GM12878 (cell line): Measurements from ENCODE around the gene TK2. TPM values are rescaled to one million over a fixed set of nuclear protein-coding genes. Genes with fewer than 3 reads are reported as not detected.

Experiments used
- CREB1 ChIP-seq: IDR thresholded peaks from 2 replicates; pipeline ENCODE4 v1.6.1; 2012; ENCODE audit warnings: low read depth, mild to moderate bottlenecking, inconsistent platforms
- CREM ChIP-seq: IDR thresholded peaks from 2 replicates; pipeline ENCODE4 v1.6.1; 2014; ENCODE audit warnings: antibody characterized with exemption, low read depth
- CUX1 ChIP-seq: IDR thresholded peaks from 2 replicates; pipeline ENCODE4 v1.6.1; 2012; ENCODE audit warnings: improper control_type of control experiment, low read depth, low read length; ENCODE audit not compliant: insufficient replicate concordance
- DPF2 ChIP-seq: fragments of 450-650 bp; IDR thresholded peaks from 2 replicates; pipeline ENCODE4 v1.6.1; 2017; ENCODE audit warnings: mild to moderate bottlenecking
- E2F4 ChIP-seq: IDR thresholded peaks from 2 replicates; pipeline ENCODE4 v1.6.1; 2012; ENCODE audit warnings: low read depth, low read length, improper control_type of control experiment
- E2F8 ChIP-seq: fragments of 450-650 bp; IDR thresholded peaks from 2 replicates; pipeline ENCODE4 v1.6.1; 2018; ENCODE audit warnings: mild to moderate bottlenecking, low read depth, moderate library complexity; ENCODE audit not compliant: partially characterized antibody
- ESRRA ChIP-seq: IDR thresholded peaks from 2 replicates; pipeline ENCODE4 v1.6.1; 2012; ENCODE audit warnings: mild to moderate bottlenecking, low read length, improper control_type of control experiment
- IRF3 ChIP-seq: fragments of 450-650 bp; IDR thresholded peaks from 2 replicates; pipeline ENCODE4 v1.6.1; 2014; ENCODE audit warnings: mild to moderate bottlenecking
- KLF5 ChIP-seq: fragments of 450-650 bp; IDR thresholded peaks from 2 replicates; pipeline ENCODE4 v1.6.1; 2014; ENCODE audit warnings: mild to moderate bottlenecking; ENCODE audit not compliant: partially characterized antibody
- NFIC ChIP-seq: IDR thresholded peaks from 2 replicates; pipeline ENCODE4 v1.6.1; 2012; ENCODE audit warnings: low read depth, mild to moderate bottlenecking, inconsistent platforms, low read length, moderate library complexity
- NR2C1 ChIP-seq: fragments of 450-650 bp; IDR thresholded peaks from 2 replicates; pipeline ENCODE4 v1.6.1; 2017; ENCODE audit warnings: antibody characterized with exemption, mild to moderate bottlenecking, moderate library complexity
- RB1 ChIP-seq: fragments of 450-650 bp; formaldehyde crosslinking; IDR thresholded peaks from 2 replicates; pipeline ENCODE4 v1.6.1; 2017; ENCODE audit warnings: mild to moderate bottlenecking, borderline replicate concordance
- RBBP5 ChIP-seq: fragments of 200-600 bp; sonication (generic); conservative IDR thresholded peaks from 2 replicates; pipeline ENCODE4 v1.6.1; 2016
- SMARCA5 ChIP-seq: fragments of 450-650 bp; IDR thresholded peaks from 2 replicates; pipeline ENCODE4 v1.6.1; 2017; ENCODE audit warnings: mild to moderate bottlenecking
- SRF ChIP-seq, 2 experiments: IDR thresholded peaks; 2 replicates each; pipeline ENCODE4 v1.6.1; 2011; ENCODE audit warnings: low read depth in 2 of 2, low read length in 2 of 2, mild to moderate bottlenecking in 1 of 2, moderate library complexity in 1 of 2
- TCF12 ChIP-seq: IDR thresholded peaks from 2 replicates; pipeline ENCODE4 v1.6.1; 2011; ENCODE audit warnings: low read depth, mild to moderate bottlenecking, low read length
- ZBTB4 ChIP-seq: fragments of 450-650 bp; formaldehyde crosslinking; IDR thresholded peaks from 2 replicates; pipeline ENCODE4 v1.4.0; 2022; ENCODE audit warnings: mild to moderate bottlenecking, moderate library complexity
- ZZZ3 ChIP-seq: IDR thresholded peaks from 2 replicates; pipeline ENCODE4 v1.6.1; 2011; ENCODE audit warnings: low read depth; ENCODE audit not compliant: control insufficient read depth, insufficient read length
- polyA plus RNA-seq, 11 experiments: library from polyadenylated mRNA; depleted of rRNA in 4 of 11; unstranded in 6 of 11; stranded (reverse) in 5 of 11; fragments of >200 nt; fragmentation: Nextera tagmentation in 4 of 11; fragmentation: Illumina TruSeq in 1 of 11; extraction: Ambion mirVana in 4 of 11; extraction: Trizol in 1 of 11; gene quantifications; 1 replicate in 1 of 11; 2 replicates in 10 of 11; pipeline versions ENCODE4 v1.2.1 to v1.2.3, GENCODE V29; 2011 to 2016; ENCODE audit warnings: inconsistent platforms in 2 of 11, missing spikeins in 2 of 11, low read depth in 1 of 11
- total RNA-seq, 4 experiments: library from RNA; depleted of rRNA in 3 of 4; stranded (reverse); fragments of >200 nt in 3 of 4; fragmentation: Illumina TruSeq in 1 of 4; extraction: Trizol in 1 of 4; gene quantifications; 2 replicates each; pipeline versions ENCODE4 v1.2.1 to v1.2.3, GENCODE V29; 2013 to 2021

TK2 gene
- total and polyA plus RNA-seq, 10 of the 15 experiments (the other 5 are each of a cell fraction or from before 2014, with no cell fraction given): 1.3 to 12.4 (median 3.0) TPM

- TF ChIP-seq CUX1 (peak; percentile 62), IRF3 (no peak), RB1 (no peak), SMARCA5 (no peak), SRF (IDR thresholded peaks at IDR 0.05; ENCODE audit: low read depth in 2 of 2, low read length in 2 of 2) (no peak), CREB1 (peak; percentile 47; the same call in 1 of the 2 replicates), E2F4 (no peak), DPF2 (peak; percentile 99), E2F8 (no peak), NFIC (peak; percentile 91), ZBTB4 (CRISPR knock-in tag) (no peak), TCF12 (peak; percentile 52; the same call in 1 of the 2 replicates), NR2C1 (no peak), KLF5 (no peak), RBBP5 (no peak), ZZZ3 (no peak), CREM (peak; percentile 71; the same call in 1 of the 2 replicates), ESRRA (no peak)
Observed at GRCh38 chr16:66524601-66525164, 25.2 kb downstream of the TK2 start (continued).
